Mucosa of descending colon (tissue), 3 donors: ENCODE results near the gene CDK19. TPM values are rescaled to one million over a fixed set of nuclear protein-coding genes. Genes with fewer than 3 reads are reported as not detected.
"Not testable (repeated sequence)": the region's sequence is repeated elsewhere in the genome, so short reads cannot be mapped to it uniquely, and the experiment has no call there.

Source experiments
- ATAC-seq: fragments of 200-7000 bp; cut with Tn5 transposase; one replicate; pipeline ENCODE4 v1.9.1; 2020; ENCODE audit warnings: mild to moderate bottlenecking, moderate library complexity
- DNase-seq, 3 donors: peaks; one replicate each; pipeline ENCODE4 v3.0.0-alpha.2; 2020
- H3K36me3 ChIP-seq: fragments of 200-600 bp; one replicate; pipeline ENCODE4 v1.8.0; 2021; ENCODE audit warnings: low read depth, mild to moderate bottlenecking
- H3K4me1 ChIP-seq: fragments of 200-600 bp; one replicate; pipeline ENCODE4 v1.8.0; 2021; ENCODE audit warnings: low read depth, mild to moderate bottlenecking
- H3K4me3 ChIP-seq: fragments of 200-600 bp; one replicate; pipeline ENCODE4 v1.8.0; 2021; ENCODE audit warnings: mild to moderate bottlenecking
- H3K9me3 ChIP-seq: fragments of 200-600 bp; one replicate; pipeline ENCODE4 v1.8.0; 2021; ENCODE audit warnings: mild to moderate bottlenecking
- intact Hi-C, 2 donors: fragments of 100-400 bp; cut with DNase I in 1 of 2; cut with micrococcal nuclease in 1 of 2; formaldehyde crosslinking; loops; one replicate each; pipeline versions ENCODE4 v1.11.0 to v1.11.1; 2022; cut with DNase I, micrococcal nuclease
- total RNA-seq, 3 donors: library from RNA; stranded (reverse); fragmentation: NEBNext Ultra II Directional in 2 of 3; extraction: Animal tissue kit (Norgen Biotek cat#: 25700) in 2 of 3; gene quantifications; one replicate each; pipeline versions ENCODE4 v1.2.1 to v1.2.4, GENCODE V29; 2021 to 2023
- TF ChIP-seq, protein P1 (sequence below): fragments of 200-600 bp; IDR thresholded peaks from one replicate; pipeline ENCODE4 v1.8.0; 2022; ENCODE audit warnings: antibody characterized with exemption, mild to moderate bottlenecking
- donor health status: DM: no; HTN: no; CAD: no; lungs with moderate emphysema.
- donor health status: DM: no; HTN: no; CAD: no.
- donor health status: DM: no; HTN: yes; CAD: no.

CDK19 gene
- total RNA-seq, 3 donors from 2014 or later = 24.3 to 34.3 (median 27.7) TPM

DNA sequence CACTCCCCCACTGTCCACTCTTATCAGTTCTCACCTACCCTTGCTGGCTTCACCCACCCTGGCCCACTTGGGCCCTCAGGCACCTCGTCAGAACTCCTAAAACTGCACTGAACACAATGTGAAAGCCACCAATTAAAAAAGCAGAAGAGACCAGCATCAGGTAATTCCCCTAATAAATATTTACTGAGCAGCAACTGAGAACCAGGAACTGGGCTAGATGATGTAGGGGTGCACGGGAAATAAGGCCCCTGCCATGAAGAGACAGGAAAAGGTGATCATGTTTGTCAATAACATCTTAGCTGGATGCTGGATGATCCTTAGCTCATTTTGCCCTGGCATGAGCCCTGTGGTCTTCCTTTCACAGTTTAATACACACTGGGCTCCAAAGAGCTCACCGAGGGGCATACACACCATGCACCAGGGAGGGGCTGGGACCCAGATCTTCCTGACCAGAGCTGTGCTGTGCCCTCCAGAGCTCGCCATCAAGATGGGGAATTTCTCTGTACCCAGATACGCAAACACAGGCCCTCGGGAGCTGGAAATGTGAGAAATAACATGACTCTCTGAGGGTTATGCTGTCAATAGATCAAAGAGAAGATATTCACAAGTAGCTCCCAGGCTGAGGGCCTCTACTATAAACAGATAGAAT lies 225.3 kb downstream of the CDK19 start:
- DNase-seq = no peak
- no peaks in the 10 kb centered on the region for H3K36me3 ChIP-seq
- peak; percentile 41 for ATAC-seq
- TF ChIP-seq, protein P1, sequence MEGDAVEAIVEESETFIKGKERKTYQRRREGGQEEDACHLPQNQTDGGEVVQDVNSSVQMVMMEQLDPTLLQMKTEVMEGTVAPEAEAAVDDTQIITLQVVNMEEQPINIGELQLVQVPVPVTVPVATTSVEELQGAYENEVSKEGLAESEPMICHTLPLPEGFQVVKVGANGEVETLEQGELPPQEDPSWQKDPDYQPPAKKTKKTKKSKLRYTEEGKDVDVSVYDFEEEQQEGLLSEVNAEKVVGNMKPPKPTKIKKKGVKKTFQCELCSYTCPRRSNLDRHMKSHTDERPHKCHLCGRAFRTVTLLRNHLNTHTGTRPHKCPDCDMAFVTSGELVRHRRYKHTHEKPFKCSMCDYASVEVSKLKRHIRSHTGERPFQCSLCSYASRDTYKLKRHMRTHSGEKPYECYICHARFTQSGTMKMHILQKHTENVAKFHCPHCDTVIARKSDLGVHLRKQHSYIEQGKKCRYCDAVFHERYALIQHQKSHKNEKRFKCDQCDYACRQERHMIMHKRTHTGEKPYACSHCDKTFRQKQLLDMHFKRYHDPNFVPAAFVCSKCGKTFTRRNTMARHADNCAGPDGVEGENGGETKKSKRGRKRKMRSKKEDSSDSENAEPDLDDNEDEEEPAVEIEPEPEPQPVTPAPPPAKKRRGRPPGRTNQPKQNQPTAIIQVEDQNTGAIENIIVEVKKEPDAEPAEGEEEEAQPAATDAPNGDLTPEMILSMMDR = no peak
- intact Hi-C loops = no loop called here
- H3K4me1 ChIP-seq = no peaks in the 10 kb centered on the region
- no peaks in the 10 kb centered on the region for H3K9me3 ChIP-seq
- no peak overlapping the region for H3K4me3 ChIP-seq

DNA sequence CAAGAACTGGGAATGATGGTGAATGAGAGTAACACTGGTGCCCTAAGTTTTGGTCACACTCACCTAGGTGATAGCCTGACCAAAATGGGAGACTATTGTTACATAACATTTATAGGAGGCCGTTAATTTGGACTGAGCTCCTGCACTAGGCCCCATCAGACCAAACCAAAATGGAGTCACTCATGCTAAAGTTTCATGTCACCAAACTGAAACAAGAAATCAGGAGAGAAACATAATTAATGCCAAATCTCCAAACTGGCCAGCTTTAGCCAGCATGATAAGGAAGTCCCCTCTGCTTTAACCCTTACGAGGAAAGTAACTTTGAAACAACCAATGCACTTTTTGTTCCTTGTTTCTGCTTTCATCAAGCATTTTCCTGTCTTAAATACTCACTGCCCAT lies 227.9 kb downstream of the CDK19 start:
- Histone ChIP-seq H3K4me1 (no peaks in the 10 kb centered on the region), H3K36me3 (no peaks in the 10 kb centered on the region), H3K4me3 (no peak overlapping the region), H3K9me3 (no peaks in the 10 kb centered on the region)
- DNase-seq (no peak), ATAC-seq (no peak)
- intact Hi-C loops = no loop called here
- TF ChIP-seq, protein P1 = no peak

DNA sequence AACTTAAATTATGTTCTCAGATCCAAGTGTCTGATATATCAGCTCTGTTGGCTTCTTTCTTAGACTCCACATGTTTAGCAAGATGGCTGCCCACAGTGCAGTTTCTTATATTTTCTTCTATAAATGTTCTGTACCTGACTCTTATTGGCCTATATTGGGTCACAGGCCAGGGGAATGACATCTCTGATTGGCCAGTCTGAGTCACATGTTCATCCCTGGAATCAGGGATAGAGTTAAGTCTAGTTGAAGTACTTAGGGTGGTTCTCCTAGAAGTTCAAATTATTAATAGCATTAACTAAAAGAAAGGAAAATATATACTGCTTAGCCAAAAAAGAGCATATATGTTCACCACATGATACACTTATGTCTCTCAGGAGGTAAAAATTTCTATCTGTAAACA lies 233.6 kb downstream of the CDK19 start:
- Histone ChIP-seq H3K36me3 (no peaks in the 10 kb centered on the region), H3K4me3 (no peak overlapping the region), H3K9me3 (no peaks in the 10 kb centered on the region), H3K4me1 (no peaks in the 10 kb centered on the region)
- TF ChIP-seq, protein P1 = no peak
- intact Hi-C loops = no loop called here
- ATAC-seq = no peak
- DNase-seq = no peak

DNA sequence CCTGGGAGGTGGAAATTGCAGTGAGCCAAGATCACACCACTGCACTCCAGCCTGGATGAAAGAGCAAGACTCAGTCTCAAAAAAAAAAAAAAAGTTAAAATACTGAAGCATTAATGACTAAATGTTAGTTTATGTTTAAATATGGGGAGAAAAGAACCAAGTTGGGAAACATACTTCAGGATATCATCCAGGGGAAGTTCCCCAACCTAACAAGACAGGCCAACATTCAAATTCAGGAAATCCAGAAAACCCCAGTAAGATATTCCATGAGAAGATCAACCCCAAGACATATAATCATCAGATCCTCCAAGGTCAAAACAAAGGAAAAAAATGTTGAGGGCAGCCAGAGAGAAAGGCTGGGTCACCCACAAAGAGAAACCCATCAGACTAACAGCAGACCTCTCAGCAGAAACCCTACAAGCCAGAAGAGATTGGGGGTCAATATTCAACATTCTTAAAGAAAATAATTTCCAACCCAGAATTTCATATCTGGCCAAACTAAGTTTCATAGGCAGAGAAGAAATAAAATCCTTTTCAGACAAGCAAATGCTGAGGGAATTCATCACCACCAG lies 237.6 kb downstream of the CDK19 start:
- H3K4me1 ChIP-seq, ATAC-seq, H3K4me3 ChIP-seq, DNase-seq, intact Hi-C loops, H3K36me3 ChIP-seq, H3K9me3 ChIP-seq: not testable (repeated sequence)

DNA sequence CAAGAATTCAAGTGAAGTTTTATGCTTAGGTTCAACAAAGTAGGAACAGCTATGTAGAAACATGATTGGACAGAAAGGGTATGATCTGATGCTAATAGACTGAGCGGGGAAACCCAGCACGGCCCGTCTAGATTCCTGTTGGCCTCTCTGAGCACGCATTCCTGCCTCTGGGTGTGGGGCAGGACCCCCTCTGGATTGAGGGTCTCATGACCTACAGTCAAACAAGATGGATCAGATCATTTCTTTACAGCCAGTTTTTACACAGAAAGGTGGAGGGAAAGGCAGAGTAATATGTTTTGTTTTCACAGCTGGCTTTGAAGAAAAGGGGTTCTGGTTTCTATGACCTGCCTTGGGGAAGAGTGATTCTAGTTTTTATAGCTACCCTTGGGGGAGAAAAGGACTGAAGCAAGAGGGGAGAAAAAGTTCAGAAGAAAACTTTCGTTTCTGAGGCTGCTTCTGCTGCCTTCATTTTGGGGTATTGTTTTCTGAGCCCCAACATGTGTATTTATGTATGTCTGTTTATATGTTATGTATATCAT lies 239.3 kb downstream of the CDK19 start:
- H3K4me3 ChIP-seq = no peak overlapping the region
- H3K4me1 ChIP-seq = no peaks in the 10 kb centered on the region
- no peaks in the 10 kb centered on the region for H3K36me3 ChIP-seq
- no peak for DNase-seq
- intact Hi-C loops = no loop called here
- no peak for ATAC-seq
- TF ChIP-seq, protein P1 = no peak
- no peaks in the 10 kb centered on the region for H3K9me3 ChIP-seq

DNA sequence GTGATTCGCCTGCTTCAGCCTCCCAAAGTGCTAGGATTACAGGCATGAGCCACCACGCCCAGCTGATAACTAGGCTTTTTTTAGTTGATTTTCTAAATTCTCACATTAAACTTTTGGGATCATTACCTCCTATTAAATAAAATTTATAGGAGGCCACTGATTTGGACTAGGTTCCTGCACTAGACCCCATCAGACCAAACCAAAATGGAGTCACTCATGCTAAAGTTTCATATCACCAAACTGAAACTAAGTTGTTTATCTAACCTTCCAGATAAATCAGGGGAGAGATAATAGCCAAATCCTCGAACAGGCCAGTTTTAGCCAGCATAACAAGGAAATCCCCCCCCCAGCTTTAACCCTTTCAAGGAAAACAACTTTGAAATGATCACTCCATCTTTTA lies 240.5 kb downstream of the CDK19 start:
- ATAC-seq (no peak), DNase-seq (no peak)
- no peaks in the 10 kb centered on the region for H3K36me3 ChIP-seq
- H3K4me3 ChIP-seq = no peak overlapping the region
- intact Hi-C loops = no loop called here
- TF ChIP-seq, protein P1 = no peak
- H3K4me1 ChIP-seq = no peaks in the 10 kb centered on the region
- H3K9me3 ChIP-seq = no peaks in the 10 kb centered on the region
